Measurements from ENCODE around the gene OSBPL3.
"Not testable (repeated sequence)": the region's sequence is repeated elsewhere in the genome, so short reads cannot be mapped to it uniquely, and the experiment has no call there.

OSBPL3 gene

DNA sequence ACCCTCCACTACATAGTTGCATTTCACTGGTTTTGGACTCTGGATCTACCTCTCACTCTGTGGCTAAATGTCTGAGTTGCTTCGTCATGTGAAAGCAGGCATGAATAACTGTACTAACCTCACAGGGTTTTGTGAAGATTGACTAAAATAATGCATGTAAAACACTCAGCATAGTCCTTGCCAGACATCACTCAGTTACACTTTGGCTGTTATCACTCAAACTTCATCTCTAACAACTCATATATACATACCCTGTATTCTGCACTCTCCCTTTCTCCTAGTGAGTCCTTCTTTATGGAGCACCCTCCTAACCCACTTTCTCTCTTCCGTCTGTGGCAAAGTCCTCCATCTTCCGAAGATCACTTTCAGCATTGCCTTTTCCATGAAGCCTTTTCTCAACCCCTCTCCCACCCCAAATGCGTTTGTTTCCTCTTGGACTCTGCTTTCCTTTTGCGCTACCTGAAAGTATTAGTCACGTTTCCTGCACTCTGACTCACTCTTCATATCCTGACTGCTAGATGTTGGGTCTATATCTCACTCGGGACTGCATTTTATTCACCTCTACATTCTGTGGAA lies 72.6 kb downstream of the OSBPL3 start:
- Histone ChIP-seq H3K36me3 (ENCODE audit: insufficient read depth, low read length) (no peaks in the 10 kb centered on the region), H3K9me3 (ENCODE audit: insufficient read depth, low read depth, low read length) (no peaks in the 10 kb centered on the region), H3K4me1 (ENCODE audit: insufficient read depth, low read length) (no peaks in the 10 kb centered on the region), H3K4me3 (ENCODE audit: low read length) (no peak overlapping the region), H3K9ac (ENCODE audit: low read depth, low read length) (no peak overlapping the region), H3K27me3 (ENCODE audit: insufficient read depth, low read length) (no peaks in the 10 kb centered on the region), H3K27ac (ENCODE audit: low read depth, low read length) (no peak overlapping the region)
- 96% methylated on average over 7 of the region's 7 CpGs for WGBS

DNA sequence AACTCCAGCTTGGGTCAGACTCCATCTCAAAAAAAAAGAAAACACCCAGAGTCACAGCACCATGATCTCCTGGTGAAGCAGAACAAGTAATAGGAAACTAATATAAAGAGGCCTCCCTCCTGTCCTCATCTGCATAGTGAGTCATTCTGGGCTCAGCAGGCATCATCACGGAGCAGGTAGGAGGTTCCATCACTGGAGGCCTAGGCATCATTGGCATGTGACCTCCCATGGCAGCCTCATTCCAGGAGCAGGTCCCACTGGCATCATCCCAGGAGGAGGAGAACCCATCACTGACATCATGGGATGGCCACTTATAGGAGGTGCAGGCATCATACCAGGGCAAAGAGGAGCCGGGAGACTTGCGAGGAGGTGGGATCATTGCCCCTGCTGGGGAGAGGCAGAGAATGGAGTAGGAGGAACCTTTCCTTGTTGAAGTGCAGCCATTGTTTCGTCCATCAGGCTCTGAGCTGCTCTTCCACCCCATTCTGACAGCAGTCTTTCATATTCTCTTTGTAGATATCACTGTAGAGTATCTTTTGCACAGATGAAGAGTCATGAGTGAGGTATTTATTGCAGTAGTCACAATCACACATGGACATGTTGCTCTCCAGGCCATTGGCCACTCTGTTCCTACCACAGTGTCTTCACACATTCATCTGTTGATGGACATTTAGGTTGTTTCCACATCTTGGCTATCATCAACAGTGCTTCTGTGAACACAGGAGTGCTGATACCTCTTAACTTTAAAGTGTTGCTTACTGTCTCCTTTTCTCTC lies 73.8 kb downstream of the OSBPL3 start:
- 85% methylated on average over 4 of the region's 4 CpGs for WGBS
- Histone ChIP-seq H3K36me3 (ENCODE audit: insufficient read depth, low read length) (no peaks in the 10 kb centered on the region), H3K27ac (ENCODE audit: low read depth, low read length) (no peak overlapping the region), H3K4me3 (ENCODE audit: low read length) (no peak overlapping the region), H3K9me3 (ENCODE audit: insufficient read depth, low read depth, low read length) (no peaks in the 10 kb centered on the region), H3K9ac (ENCODE audit: low read depth, low read length) (no peak overlapping the region), H3K27me3 (ENCODE audit: insufficient read depth, low read length) (no peaks in the 10 kb centered on the region), H3K4me1 (ENCODE audit: insufficient read depth, low read length) (no peaks in the 10 kb centered on the region)

DNA sequence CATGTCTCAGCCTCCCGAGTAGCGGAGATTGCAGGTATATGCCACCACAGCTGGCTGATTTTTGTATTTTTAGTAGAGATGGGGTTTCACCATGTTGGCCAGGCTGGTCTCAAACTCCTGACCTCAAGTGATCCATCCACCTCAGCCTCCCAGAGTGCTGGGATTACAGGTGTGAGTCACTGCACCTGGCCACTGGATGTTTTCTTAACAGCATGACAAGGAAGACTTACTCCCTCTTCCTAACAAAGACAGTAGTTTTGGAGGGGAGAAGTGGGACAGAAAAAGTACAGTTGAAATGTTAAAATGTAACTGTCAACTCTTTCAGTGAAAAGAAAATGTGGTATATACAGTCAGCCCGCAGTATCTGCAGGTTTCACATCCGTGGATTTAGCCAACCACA lies 76.0 kb downstream of the OSBPL3 start:
- H3K36me3 ChIP-seq (ENCODE audit: insufficient read depth, low read length); H3K27ac ChIP-seq (ENCODE audit: low read depth, low read length); H3K4me1 ChIP-seq (ENCODE audit: insufficient read depth, low read length); H3K4me3 ChIP-seq (ENCODE audit: low read length); H3K9ac ChIP-seq (ENCODE audit: low read depth, low read length); H3K27me3 ChIP-seq (ENCODE audit: insufficient read depth, low read length); H3K9me3 ChIP-seq (ENCODE audit: insufficient read depth, low read depth, low read length): not testable (repeated sequence)
- 94% methylated on average over 4 of the region's 4 CpGs for WGBS

DNA sequence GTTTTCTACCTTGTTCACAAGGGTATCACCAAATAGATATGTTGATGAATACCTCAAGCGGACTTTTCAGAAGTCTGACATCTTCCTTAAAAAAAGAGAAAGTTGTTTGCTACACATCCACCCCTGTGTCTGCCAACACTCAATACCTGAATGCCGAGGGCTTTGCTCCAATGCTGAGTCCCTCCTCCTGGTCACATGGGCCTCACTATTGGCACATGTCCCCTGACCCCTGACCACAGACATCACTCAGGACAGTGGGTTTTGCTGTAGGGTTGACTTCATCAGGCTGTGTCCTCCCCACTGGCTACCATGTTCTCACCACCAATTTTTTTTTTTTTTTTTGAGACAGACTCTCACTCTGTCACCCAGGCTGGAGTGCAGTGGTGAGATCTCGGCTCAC lies 76.4 kb downstream of the OSBPL3 start:
- H3K9ac ChIP-seq (ENCODE audit: low read depth, low read length): no peak overlapping the region
- H3K4me1 ChIP-seq (ENCODE audit: insufficient read depth, low read length): no peaks in the 10 kb centered on the region

DNA sequence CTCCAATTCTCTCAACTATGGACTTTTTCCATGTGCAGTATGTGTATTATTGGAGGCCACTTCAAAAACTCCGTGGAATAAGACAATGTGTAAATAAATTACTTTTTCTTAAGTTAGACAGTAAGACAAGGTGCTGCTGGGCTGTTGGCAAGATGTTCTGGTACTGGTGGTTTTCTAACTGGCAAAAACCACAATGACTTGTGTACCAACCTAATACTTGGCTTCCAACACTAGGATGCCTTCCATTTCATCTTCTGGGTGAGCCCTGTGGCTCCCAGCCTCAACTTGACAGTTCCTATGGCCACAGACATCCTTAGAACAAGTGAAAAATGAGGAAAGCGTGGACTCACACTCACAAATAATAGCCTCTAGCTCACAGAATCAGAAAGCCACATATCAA lies 77.0 kb downstream of the OSBPL3 start:
- WGBS: 100% methylated on average over 2 of the region's 2 CpGs
- H3K27me3 ChIP-seq (ENCODE audit: insufficient read depth, low read length): no peaks in the 10 kb centered on the region
- H3K4me3 ChIP-seq (ENCODE audit: low read length): no peak overlapping the region
- no peak overlapping the region for H3K27ac ChIP-seq (ENCODE audit: low read depth, low read length)
- no peaks in the 10 kb centered on the region for H3K36me3 ChIP-seq (ENCODE audit: insufficient read depth, low read length)
- H3K4me1 ChIP-seq (ENCODE audit: insufficient read depth, low read length): no peaks in the 10 kb centered on the region
- no peaks in the 10 kb centered on the region for H3K9me3 ChIP-seq (ENCODE audit: insufficient read depth, low read depth, low read length)
- no peak overlapping the region for H3K9ac ChIP-seq (ENCODE audit: low read depth, low read length)

More for the DNA sequence above, 76.4 kb downstream of the OSBPL3 start:
- Histone ChIP-seq H3K27me3 (ENCODE audit: insufficient read depth, low read length) (no peaks in the 10 kb centered on the region), H3K4me3 (ENCODE audit: low read length) (no peak overlapping the region), H3K27ac (ENCODE audit: low read depth, low read length) (no peak overlapping the region), H3K36me3 (ENCODE audit: insufficient read depth, low read length) (no peaks in the 10 kb centered on the region), H3K9me3 (ENCODE audit: insufficient read depth, low read depth, low read length) (no peaks in the 10 kb centered on the region)
- 91% methylated on average over 3 of the region's 3 CpGs for WGBS

DNA sequence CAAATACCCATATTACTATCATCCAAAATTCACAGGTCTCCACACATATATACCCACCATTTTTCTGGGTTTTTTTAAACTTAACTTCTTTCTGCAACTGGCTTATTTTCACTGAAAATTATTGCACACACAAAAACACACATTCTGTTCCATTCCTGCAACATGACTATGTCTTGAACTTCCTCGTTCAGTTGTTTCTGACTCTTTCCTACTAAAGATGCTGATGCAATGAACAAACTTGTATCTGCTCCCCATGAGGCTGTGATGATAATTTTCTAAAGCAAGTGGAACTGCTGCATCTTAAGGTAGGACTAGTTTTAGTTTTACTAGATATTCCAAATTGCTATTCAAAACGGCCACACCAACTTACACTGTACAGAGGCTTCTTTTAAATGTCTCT lies 77.7 kb downstream of the OSBPL3 start:
- Histone ChIP-seq H3K9me3 (ENCODE audit: insufficient read depth, low read depth, low read length) (no peaks in the 10 kb centered on the region), H3K4me3 (ENCODE audit: low read length) (no peak overlapping the region), H3K27ac (ENCODE audit: low read depth, low read length) (no peak overlapping the region), H3K4me1 (ENCODE audit: insufficient read depth, low read length) (no peaks in the 10 kb centered on the region), H3K9ac (ENCODE audit: low read depth, low read length) (no peak overlapping the region), H3K36me3 (ENCODE audit: insufficient read depth, low read length) (no peaks in the 10 kb centered on the region), H3K27me3 (ENCODE audit: insufficient read depth, low read length) (no peaks in the 10 kb centered on the region)
- WGBS: 92% methylated on average over 1 of the region's 2 CpGs

DNA sequence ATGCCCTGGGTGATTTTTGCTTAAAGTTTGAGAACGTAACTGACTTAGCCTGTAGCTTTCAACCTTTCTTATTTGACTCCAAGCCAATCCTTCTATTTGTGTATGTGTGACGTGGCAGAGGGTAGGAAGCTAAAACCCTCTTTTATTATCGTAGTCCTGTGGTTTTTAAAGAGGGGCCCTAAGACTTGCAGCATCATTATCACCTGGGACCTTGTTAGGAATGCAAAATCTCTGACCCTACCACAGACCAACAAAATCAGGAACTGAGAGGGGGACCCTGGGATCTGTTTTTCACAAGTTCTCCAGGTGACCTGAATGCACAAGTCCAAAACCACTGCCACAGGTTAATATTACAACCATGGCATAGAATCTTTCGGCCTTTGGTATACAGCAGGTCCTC lies 80.1 kb downstream of the OSBPL3 start:
- WGBS: 94% methylated on average over 4 of the region's 4 CpGs
- no peak overlapping the region for H3K9ac ChIP-seq (ENCODE audit: low read depth, low read length)
- no peaks in the 10 kb centered on the region for H3K27me3 ChIP-seq (ENCODE audit: insufficient read depth, low read length)
- H3K4me1 ChIP-seq (ENCODE audit: insufficient read depth, low read length): no peaks in the 10 kb centered on the region; the same call in 1 of the 2 replicates
- no peaks in the 10 kb centered on the region for H3K9me3 ChIP-seq (ENCODE audit: insufficient read depth, low read depth, low read length)
- no peaks in the 10 kb centered on the region for H3K36me3 ChIP-seq (ENCODE audit: insufficient read depth, low read length)
- no peak overlapping the region for H3K4me3 ChIP-seq (ENCODE audit: low read length)
- H3K27ac ChIP-seq (ENCODE audit: low read depth, low read length): no peak overlapping the region

DNA sequence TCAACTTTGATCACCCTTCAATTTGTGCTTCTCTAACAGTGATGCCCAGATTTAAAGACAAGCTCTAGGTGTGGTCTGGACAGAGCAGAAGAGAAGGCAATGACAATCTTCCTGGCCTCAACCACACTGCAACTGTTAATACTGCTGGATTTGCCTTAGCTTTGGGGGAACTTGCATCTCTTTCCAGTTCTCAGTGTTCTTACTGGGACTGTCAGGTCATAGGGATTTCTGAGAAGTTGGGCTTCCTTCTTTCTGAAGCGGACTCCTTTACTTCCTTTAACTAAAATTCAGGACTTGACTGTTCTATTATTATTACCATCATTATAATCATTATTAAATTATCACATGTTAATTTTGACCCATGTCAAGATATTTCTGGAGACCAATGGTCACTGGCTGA lies 80.8 kb downstream of the OSBPL3 start:
- Histone ChIP-seq H3K4me1 (ENCODE audit: insufficient read depth, low read length) (peaks cover 6% of the 10 kb centered on the region; the same call in 1 of the 2 replicates), H3K27ac (ENCODE audit: low read depth, low read length) (no peak overlapping the region), H3K9ac (ENCODE audit: low read depth, low read length) (no peak overlapping the region), H3K27me3 (ENCODE audit: insufficient read depth, low read length) (no peaks in the 10 kb centered on the region), H3K9me3 (ENCODE audit: insufficient read depth, low read depth, low read length) (no peaks in the 10 kb centered on the region), H3K4me3 (ENCODE audit: low read length) (no peak overlapping the region), H3K36me3 (ENCODE audit: insufficient read depth, low read length) (no peaks in the 10 kb centered on the region)
- no CpG with 5 or more reads among the region's 1 CpG for whole genome bisulfite sequencing

DNA sequence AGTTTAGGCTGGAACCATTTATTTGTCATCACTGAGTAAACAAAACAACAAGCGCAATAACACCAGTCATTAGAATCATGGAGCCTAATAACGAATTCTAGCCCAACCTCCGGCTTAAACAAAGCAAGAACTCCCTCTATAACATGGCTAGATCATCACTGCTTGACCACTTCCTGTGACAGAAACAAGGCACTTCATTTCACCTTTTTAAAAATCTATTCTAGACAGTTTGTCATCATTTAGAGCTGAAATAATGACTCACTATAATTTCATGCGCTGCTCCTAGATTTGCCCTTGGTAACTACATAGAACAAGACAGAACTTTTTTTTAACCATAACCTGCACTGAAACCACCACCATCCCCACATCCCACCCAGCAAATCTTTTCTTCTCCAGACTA lies 81.3 kb downstream of the OSBPL3 start:
- no peak overlapping the region for H3K27ac ChIP-seq (ENCODE audit: low read depth, low read length)
- no peaks in the 10 kb centered on the region for H3K36me3 ChIP-seq (ENCODE audit: insufficient read depth, low read length)
- H3K4me1 ChIP-seq (ENCODE audit: insufficient read depth, low read length): peaks cover 6% of the 10 kb centered on the region; the same call in 1 of the 2 replicates
- H3K27me3 ChIP-seq (ENCODE audit: insufficient read depth, low read length): no peaks in the 10 kb centered on the region
- no peak overlapping the region for H3K9ac ChIP-seq (ENCODE audit: low read depth, low read length)
- 94% methylated on average over 4 of the region's 4 CpGs for WGBS
- H3K9me3 ChIP-seq (ENCODE audit: insufficient read depth, low read depth, low read length): no peaks in the 10 kb centered on the region
- H3K4me3 ChIP-seq (ENCODE audit: low read length): no peak overlapping the region

DNA sequence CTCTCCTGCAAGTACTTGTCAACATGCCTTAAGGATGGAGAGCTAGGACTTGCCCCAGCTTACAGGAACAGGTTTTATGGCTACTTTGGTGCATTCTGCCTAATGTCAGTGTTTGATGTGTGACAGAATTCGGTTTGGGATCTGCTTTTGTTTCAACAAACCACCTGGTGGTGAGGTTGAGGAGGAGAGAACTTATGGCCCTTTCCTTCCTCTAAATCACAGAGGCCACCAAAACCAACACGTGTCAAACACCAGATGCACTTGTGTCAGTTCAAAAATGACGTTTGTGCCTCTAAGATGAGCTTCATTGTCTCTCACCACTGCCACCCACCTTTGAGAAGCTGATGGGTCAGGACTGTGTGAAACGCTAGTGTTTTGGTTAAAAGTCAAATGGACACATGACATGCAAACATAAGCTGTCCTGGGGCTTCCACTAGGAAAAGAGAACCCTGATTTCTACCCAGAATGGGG lies 83.9 kb downstream of the OSBPL3 start:
- WGBS: 77% methylated on average over 4 of the region's 4 CpGs
- Histone ChIP-seq H3K27me3 (ENCODE audit: insufficient read depth, low read length) (no peaks in the 10 kb centered on the region), H3K4me3 (ENCODE audit: low read length) (no peak overlapping the region), H3K27ac (ENCODE audit: low read depth, low read length) (no peak overlapping the region), H3K9me3 (ENCODE audit: insufficient read depth, low read depth, low read length) (no peaks in the 10 kb centered on the region), H3K36me3 (ENCODE audit: insufficient read depth, low read length) (no peaks in the 10 kb centered on the region), H3K4me1 (ENCODE audit: insufficient read depth, low read length) (peaks cover 11% of the 10 kb centered on the region), H3K9ac (ENCODE audit: low read depth, low read length) (no peak overlapping the region)

DNA sequence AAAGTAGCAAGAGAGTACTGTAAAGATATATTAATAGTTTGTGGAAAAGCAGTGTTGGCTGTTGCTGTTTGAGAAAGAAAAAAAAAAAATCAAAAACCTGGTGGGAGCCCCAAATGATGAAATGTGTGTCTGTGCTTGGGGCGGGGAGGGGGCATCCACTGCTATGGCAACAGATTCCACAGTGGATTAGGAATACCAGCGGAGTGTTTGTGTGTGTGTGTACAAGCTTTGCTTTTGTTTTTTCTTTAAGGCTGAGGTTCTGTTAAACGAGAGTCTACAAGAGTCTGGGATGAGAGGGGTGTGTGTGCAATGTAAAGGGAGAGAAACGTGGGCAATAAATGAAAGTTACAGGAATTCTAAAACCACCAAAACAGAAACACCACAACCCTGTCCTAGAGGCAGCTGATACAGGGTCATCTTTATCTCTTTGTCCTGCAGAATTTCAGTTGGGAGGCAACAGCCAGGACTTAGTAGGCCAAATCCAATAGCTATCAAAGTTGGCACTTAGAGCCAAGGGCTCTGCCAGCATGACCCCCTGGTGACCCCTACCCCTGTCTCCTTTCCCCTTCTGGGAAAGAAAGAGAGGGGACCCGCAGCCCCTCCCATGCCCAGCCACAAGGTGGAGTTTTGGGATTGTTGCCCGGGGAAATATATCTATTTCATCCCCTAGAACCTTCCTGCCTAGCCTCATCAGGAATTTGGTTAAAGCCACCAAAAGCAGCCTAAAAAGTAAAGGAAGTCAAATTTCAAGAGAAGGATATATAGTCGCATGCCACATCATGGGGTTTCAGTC lies 85.4 kb downstream of the OSBPL3 start:
- H3K4me1 ChIP-seq (ENCODE audit: insufficient read depth, low read length): peaks cover 11% of the 10 kb centered on the region
- WGBS: 83% methylated on average over 4 of the region's 7 CpGs
- no peak overlapping the region for H3K4me3 ChIP-seq (ENCODE audit: low read length)
- H3K27me3 ChIP-seq (ENCODE audit: insufficient read depth, low read length): no peaks in the 10 kb centered on the region
- no peaks in the 10 kb centered on the region for H3K9me3 ChIP-seq (ENCODE audit: insufficient read depth, low read depth, low read length)
- H3K27ac ChIP-seq (ENCODE audit: low read depth, low read length): no peak overlapping the region
- H3K9ac ChIP-seq (ENCODE audit: low read depth, low read length): no peak overlapping the region
- H3K36me3 ChIP-seq (ENCODE audit: insufficient read depth, low read length): no peaks in the 10 kb centered on the region

Data from HUES64 (cell line).